Activated CD8-positive, alpha-beta memory T cell treated with anti-CD3 and anti-CD28 coated beads, Interleukin-2, amount 50 U/mL, for 1 hour (primary cell): ENCODE results near the gene PLCB1.

Experiments
- DNase-seq: peaks from one replicate; pipeline ENCODE4 v3.0.0-alpha.2; 2020; ENCODE audit errors: extremely low read depth

The PLCB1 gene

GRCh38 chr20:8880085-8880853, 748.2 kb downstream of the PLCB1 start:
- DNase-seq: no peak

- no peak for DNase-seq
Measured at GRCh38 chr20:8891039-8891438, 759.0 kb downstream of the PLCB1 start.

GRCh38 chr20:8895472-8895871, 763.4 kb downstream of the PLCB1 start:
- no peak for DNase-seq

- DNase-seq: no peak
Measured at GRCh38 chr20:8898823-8899222, 766.8 kb downstream of the PLCB1 start.

GRCh38 chr20:8901237-8902025, 769.4 kb downstream of the PLCB1 start:
- no peak for DNase-seq

GRCh38 chr20:8903655-8904605, 771.9 kb downstream of the PLCB1 start:
- no peak for DNase-seq

- no peak for DNase-seq
Measured at GRCh38 chr20:8909596-8909995, 777.5 kb downstream of the PLCB1 start.

GRCh38 chr20:8912096-8912495, 780.0 kb downstream of the PLCB1 start:
- no peak for DNase-seq

- no peak for DNase-seq
Measured at GRCh38 chr20:8912731-8913130, 780.7 kb downstream of the PLCB1 start.

GRCh38 chr20:8913456-8913855, 781.4 kb downstream of the PLCB1 start:
- DNase-seq: no peak

- DNase-seq: no peak
Measured at GRCh38 chr20:8914421-8914820, 782.4 kb downstream of the PLCB1 start.

- DNase-seq: no peak
Measured at GRCh38 chr20:8917084-8917483, 785.0 kb downstream of the PLCB1 start.

- no peak for DNase-seq
Measured at GRCh38 chr20:8918145-8918544, 786.1 kb downstream of the PLCB1 start.

- no peak for DNase-seq
Measured at GRCh38 chr20:8924539-8924938, 792.5 kb downstream of the PLCB1 start.

GRCh38 chr20:8930726-8931125, 798.7 kb downstream of the PLCB1 start:
- no peak for DNase-seq

- DNase-seq: no peak
Measured at GRCh38 chr20:8932192-8933165, 800.4 kb downstream of the PLCB1 start.

- no peak for DNase-seq
Measured at GRCh38 chr20:8933381-8933807, 801.3 kb downstream of the PLCB1 start.

- DNase-seq: no peak
Measured at GRCh38 chr20:8934362-8934761, 802.3 kb downstream of the PLCB1 start.
